Measurements from ENCODE around the gene PHF21A. TPM values are rescaled to one million over a fixed set of nuclear protein-coding genes. Genes with fewer than 3 reads are reported as not detected.

PHF21A gene
- total RNA-seq, 4 donors from 2014 or later: 12.1 to 83.3 (median 29.3) TPM

DNA sequence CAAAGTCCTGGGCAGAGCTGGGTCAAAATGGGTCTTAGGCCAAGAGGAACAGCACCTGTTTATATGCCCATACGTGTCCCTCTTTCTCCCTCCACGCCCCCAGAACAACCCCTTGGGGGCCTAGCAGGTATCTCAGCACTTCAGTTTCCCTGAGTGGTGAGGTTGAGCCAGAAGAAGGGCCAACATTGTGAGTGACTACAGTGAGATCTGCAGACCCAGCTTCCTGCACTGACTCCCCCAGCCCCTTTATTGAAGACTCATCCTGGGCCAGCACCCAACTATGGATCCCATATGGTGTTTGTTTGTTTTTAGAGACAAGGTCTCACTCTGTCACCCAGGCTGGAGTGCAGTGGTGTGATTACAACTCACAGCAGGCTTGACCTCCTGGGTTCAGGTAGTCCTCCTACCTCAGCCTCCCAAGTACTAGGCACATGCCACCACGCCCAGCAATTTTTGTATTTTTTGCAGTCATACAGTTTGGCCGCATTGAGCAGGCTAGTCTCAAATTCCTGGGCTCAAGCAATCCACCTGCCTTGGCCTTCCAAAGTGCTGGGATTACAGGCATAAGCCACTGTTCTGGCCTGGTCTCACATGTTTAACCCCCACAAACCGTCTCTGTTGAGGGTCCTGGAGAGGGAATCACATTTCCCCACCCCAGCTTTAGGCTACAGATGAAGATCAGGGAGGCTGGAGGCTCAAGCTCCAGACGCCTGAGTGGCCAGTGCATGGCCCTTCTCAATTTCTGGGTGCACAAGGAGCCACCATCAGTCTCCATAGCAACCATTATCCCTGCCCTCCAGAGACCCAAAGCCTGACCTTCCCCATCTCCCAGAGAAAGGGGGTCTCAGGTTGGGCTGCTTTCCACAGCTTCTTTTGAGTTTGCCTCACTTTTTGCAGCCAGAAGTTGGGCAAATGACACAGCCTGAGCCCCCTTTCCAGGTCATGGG lies 200.4 kb downstream of the PHF21A start:
- H3K27ac ChIP-seq: no peak overlapping the region

DNA sequence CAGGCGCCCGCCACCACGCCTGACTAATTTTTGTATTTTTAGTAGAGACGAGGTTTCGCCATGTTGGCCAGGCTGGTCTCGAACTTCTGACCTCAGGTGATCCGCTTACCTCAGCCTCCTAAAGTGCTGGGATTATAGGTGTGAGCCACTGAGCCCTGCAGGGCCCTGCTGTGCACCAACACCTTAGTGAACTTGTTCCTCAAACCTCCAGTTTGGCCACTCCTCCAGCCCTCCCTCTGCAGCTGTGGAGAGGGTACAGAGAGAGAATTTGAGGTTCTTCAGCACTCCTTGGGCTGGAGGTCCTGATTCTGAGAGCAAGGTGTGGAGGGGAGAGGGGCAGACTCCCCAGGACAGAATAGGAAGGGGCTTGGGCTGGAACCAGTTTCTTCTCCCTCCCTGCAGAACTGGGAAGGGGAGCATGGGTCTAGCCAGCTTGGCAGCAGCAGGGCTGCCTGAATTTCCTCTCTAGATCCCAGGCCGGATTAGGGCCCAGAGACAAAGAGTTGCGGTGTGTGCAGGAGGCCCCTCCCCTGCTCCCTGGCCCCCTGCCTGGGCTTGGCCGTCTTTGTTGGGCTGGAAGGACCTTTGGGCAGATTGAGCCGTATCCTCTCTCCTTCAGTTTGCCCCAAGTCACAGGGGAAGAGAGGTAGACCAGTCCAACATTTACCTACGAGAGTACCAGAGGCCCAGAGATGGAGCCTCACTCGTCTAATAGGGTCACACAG lies 201.3 kb downstream of the PHF21A start:
- peaks cover 0 to 12% of the 10 kb centered on the region in 2 donors for H3K27me3 ChIP-seq
- intact Hi-C loops (cut with DNase I; ENCODE audit: low total_unique reads): loop anchor here (5.0 kb wide), 1 partner anchor 73 kb away; the partner anchor contains the start of gene CRY2
- H3K4me3 ChIP-seq: no peak overlapping the region
- H3K27ac ChIP-seq: no peak overlapping the region
- no peak for DNase-seq
- no peaks in the 10 kb centered on the region for H3K9me3 ChIP-seq
- H3K36me3 ChIP-seq: no peaks in the 10 kb centered on the region
- H3K4me1 ChIP-seq: peaks cover 7 to 20% of the 10 kb centered on the region in 2 donors
- no peak for TF ChIP-seq POLR2A (IDR thresholded peaks at IDR 0.05)
- TF ChIP-seq, protein P1, sequence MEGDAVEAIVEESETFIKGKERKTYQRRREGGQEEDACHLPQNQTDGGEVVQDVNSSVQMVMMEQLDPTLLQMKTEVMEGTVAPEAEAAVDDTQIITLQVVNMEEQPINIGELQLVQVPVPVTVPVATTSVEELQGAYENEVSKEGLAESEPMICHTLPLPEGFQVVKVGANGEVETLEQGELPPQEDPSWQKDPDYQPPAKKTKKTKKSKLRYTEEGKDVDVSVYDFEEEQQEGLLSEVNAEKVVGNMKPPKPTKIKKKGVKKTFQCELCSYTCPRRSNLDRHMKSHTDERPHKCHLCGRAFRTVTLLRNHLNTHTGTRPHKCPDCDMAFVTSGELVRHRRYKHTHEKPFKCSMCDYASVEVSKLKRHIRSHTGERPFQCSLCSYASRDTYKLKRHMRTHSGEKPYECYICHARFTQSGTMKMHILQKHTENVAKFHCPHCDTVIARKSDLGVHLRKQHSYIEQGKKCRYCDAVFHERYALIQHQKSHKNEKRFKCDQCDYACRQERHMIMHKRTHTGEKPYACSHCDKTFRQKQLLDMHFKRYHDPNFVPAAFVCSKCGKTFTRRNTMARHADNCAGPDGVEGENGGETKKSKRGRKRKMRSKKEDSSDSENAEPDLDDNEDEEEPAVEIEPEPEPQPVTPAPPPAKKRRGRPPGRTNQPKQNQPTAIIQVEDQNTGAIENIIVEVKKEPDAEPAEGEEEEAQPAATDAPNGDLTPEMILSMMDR (IDR thresholded peaks at IDR 0.05): no peak

More for the DNA sequence above, 200.4 kb downstream of the PHF21A start:
- Histone ChIP-seq H3K4me1 (peaks cover 7 to 20% of the 10 kb centered on the region in 2 donors), H3K27me3 (peaks cover 0 to 12% of the 10 kb centered on the region in 2 donors), H3K36me3 (no peaks in the 10 kb centered on the region), H3K4me3 (no peak overlapping the region), H3K9me3 (no peaks in the 10 kb centered on the region)
- TF ChIP-seq, protein P1 (IDR thresholded peaks at IDR 0.05): no peak
- peak in 1 of 2 donors; percentile 8 for DNase-seq
- intact Hi-C loops (cut with DNase I; ENCODE audit: low total_unique reads): no loop called here

DNA sequence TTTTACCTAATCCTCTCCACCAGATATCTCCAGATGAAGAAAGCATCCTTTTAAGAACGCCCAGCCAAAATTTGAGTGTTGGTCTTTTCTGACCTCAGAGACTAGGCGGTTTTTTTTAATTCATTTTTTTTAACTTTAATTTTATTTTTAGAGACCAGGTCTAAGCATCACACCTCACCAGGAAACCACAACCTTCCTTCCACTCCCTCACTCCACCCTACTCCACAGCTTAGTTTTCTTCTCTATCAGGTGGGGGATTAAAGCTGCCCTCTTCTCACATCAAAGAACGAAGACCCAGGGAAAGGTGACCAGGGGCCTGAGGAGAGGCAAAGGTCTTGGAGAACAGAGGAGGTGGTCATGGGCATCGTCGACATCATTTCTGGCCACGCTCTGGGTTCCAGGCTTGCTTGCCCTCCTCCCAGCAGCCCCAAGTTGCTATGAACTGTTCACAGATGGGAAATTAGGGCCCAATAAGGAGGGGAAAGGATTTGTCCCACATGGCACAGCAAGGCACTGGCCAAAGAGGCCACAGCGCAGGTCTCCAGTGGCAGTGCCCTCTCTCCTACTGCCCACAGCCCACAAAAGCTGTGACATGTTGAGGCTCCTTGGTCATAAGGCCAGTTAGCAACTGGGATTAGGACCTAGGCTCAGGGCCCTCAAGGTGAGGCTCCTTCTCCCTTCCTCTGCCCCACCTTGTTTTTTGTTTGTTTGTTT lies 202.1 kb downstream of the PHF21A start:
- peaks cover 7 to 20% of the 10 kb centered on the region in 2 donors for H3K4me1 ChIP-seq
- DNase-seq: no peak
- intact Hi-C loops (cut with DNase I; ENCODE audit: low total_unique reads): loop anchor here (5.0 kb wide), 1 partner anchor 72 kb away; the partner anchor contains the start of gene CRY2
- peaks cover 0 to 12% of the 10 kb centered on the region in 2 donors for H3K27me3 ChIP-seq
- peak overlapping the region in 1 of 2 donors; percentile 88 for H3K4me3 ChIP-seq
- H3K36me3 ChIP-seq: no peaks in the 10 kb centered on the region
- peak overlapping the region; percentile 85 to 86 for H3K27ac ChIP-seq
- no peak for TF ChIP-seq POLR2A (IDR thresholded peaks at IDR 0.05)
- TF ChIP-seq, protein P1 (IDR thresholded peaks at IDR 0.05): no peak
- H3K9me3 ChIP-seq: no peaks in the 10 kb centered on the region

DNA sequence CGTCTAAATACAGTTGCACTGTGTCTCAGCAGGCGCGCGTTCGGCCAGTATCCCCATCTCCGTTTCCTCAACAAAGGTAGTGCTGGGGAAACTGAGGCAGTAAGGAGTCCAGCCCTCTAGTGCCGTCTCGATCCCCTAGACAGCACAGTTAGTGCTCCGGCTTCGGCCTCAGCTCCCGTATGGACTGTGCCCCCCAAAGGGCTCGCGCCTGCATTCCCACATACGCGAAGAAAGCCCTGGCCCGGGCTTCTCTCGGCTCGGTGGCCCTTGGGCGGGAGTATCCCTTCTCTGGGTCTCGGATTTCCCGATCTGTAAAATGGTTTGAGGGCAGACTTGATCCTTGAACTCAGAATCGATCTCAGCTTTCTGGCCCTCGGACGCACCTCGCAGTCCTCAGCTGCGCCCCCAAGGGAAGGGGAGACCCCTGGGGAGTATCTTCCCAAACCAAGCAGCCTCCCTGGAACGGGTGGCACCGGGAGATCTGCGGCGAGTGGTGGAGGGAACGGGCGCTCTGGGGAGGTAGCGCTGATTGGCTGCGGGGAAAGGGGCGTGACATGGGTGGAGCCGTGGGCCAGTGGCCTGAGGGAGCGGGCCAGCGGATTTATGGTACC lies 202.8 kb downstream of the PHF21A start:
- DNase-seq: peak; percentile 86 to 88
- H3K4me1 ChIP-seq: peaks cover 7 to 20% of the 10 kb centered on the region in 2 donors
- no peaks in the 10 kb centered on the region for H3K36me3 ChIP-seq
- intact Hi-C loops (cut with DNase I; ENCODE audit: low total_unique reads): loop anchor here (5.0 kb wide), 1 partner anchor 71 kb away; the partner anchor contains the start of gene CRY2
- no peaks in the 10 kb centered on the region for H3K9me3 ChIP-seq
- peak overlapping the region; percentile 88 to 99 for H3K4me3 ChIP-seq
- peaks cover 0 to 12% of the 10 kb centered on the region in 2 donors for H3K27me3 ChIP-seq
- H3K27ac ChIP-seq: peak overlapping the region; percentile 85 to 86
- TF ChIP-seq, protein P1 (IDR thresholded peaks at IDR 0.05): no peak
- TF ChIP-seq POLR2A (IDR thresholded peaks at IDR 0.05): peak; percentile 55 to 76

Measured in uterus (tissue), 4 donors.